Activated gamma-delta T cell treated with Interleukin-2 at 50 U/mL for 16 hours (primary cell): ENCODE results near the gene KRT13.

Experiments
- DNase-seq: peaks from one replicate; pipeline ENCODE4 v3.0.0-alpha.2; 2020

KRT13 gene

DNA sequence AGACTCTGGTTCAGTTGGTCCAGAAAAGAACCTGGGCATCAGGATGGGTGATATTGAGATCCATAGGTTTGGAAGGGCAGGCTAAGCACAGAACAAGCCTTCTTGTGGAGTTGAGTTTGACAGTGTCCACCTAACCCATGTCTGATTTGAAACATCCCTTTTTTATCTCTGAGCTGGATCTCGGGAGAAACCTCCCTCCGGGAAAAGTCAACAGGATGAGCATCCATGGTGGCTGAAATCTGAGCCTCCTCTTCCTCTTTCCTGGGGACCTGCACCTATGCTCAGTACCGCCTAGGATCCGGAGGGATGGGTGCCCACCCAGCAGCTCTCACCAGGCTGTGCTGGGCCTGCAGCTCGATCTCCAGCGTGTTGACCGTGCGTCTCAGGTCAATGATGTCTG, 41.7 kb downstream of the KRT13 start:
- DNase-seq, result no peak

DNA sequence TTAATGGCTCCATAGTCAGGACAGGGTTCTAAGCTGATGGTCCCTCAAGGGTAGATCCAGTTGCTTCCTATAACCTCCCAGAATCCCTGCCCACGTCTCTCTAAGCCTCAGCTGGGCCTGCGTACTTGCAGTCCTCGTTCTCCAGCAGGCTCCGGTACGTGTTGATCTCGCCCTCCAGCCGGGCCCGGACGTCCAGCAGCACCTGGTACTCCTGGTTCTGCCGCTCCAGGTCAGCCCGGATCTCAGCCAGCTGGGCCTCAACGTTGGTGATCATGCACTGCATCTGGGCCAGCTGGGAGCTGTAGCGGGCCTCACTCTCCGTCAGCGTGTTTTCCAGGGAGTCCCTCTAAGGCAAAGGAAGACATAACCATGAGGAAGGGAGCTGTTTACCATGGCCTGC, 42.7 kb downstream of the KRT13 start:
- DNase-seq, result no peak

DNA sequence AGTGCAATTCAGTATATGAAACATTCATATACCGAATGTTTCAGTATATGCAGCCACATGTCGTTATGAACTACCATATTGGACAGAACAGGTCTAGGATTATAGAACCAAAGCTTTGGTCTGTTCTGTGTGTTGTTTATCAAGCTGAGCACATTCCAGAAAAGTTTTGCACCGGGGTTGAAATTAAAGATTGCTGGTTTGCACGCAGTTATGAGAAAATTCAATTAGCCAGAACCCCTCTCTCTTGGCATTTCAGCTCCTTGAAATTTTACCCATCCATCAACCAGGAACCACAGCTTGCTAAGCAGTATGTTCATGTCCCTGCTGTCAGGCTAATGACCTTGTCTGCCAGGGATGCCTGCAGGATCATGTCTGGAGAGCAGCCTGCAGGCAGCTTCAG, 47.7 kb downstream of the KRT13 start:
- no peak for DNase-seq

DNA sequence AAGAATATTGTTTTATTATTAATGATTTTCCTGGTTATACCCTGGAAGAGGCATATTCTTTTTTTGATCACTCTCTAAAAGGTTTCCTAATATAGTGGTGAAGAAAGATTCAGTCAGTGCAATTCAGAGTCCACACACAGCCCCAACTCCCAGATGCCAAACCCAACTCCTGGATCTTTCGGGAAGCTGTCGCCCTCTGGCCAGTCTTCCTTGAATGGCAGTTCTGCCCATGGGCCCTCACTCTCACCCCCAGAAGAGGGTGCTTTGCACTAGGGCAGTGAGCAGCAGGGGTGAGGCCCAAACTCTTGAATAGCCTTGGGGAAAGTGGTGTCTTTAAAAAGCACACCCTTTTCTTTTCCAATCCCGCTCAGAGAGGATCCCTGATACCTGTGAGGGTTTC, 49.2 kb downstream of the KRT13 start:
- DNase-seq, result no peak

DNA sequence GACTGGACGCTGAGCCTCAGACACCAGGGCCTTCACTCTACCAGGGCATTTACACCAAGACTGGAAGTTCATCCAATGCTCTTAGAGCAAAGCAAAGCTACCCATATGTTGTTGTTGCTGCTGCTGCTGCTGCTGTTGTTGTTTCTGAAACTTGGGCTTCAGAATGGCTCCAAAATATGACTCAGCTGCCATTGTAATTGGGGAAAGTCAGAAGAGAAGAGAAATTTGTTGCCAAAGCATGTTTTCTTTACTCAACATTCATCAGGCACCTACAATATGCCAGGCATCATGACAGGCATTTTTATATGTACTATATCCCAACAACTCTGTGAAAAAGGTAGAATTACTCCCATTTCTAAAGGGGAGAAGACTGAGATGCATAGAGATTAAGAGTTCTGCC, 50.2 kb downstream of the KRT13 start:
- DNase-seq, result no peak

DNA sequence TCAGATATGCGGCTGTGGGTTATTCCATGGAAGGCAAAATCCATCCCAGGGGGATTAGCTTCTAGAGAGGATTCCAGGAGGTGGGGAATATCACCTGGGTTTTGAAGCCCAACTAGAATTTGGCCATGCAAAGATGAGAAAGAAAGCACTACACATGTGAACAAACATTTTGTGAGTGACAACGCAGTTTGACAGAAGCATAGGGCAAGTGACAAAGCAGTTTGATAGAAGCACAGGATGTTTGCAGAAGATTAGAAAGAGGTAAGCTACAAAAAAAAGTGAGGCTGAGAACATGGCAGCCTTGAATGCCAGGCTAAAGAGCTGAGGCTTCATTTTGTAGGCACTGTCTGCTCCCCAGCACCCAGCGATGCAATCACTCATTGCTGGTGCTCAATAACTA, 52.3 kb downstream of the KRT13 start:
- DNase-seq, result no peak

DNA sequence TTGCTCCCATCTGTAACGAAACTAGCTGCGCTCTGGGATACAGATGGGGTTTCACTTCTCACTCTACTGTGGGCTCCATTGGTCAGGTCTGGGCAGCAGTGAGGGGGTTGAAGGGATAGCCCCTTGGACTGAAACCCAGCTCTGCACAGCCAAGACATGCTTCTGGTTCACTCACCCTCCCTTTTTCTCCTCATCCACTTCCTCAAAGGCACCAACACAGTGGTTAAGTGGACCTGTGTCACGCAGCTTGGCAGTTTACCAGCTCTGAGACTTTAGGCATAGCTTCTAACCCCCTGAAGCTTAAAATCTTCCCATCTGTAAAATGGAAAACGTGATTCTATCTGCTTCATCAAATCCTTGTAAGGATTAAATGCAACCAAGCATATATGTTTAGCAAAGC, 53.1 kb downstream of the KRT13 start:
- DNase-seq, result no peak

- DNase-seq, result no peak
These were observed 54.2 kb downstream of the KRT13 start for GRCh38 chr17:41451154-41451728.
